Measurements from ENCODE around the gene REEP5. TPM values are rescaled to one million over a fixed set of nuclear protein-coding genes. Genes with fewer than 3 reads are reported as not detected.

The REEP5 gene
- total and polyA plus RNA-seq, 2 of the 13 experiments (the other 11 are each of a cell fraction or from before 2014, with no cell fraction given): 49.4 to 239 TPM

DNA sequence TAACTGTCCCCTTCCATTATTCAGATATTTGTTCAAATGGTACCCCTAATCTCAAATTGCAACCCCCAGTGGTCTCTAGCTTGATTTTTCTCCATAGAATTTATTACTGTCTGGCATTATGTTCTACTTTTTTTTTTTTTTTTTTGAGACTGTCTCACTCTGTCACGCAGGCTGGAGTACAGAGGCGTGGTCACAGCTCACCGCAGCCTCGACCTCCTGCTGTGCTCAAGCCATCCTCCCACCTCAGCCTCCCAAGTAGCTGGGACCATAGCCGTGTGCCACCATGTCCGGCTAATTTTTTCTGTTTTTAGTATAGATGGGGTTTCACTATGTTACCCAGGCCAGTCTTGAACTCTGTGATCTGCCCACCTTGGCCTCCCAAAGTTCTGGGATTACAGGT is 2.0 kb upstream of the REEP5 start:
- Histone ChIP-seq H3K79me2 (ENCODE audit: insufficient read depth, low read length) (peaks cover 18% of the 10 kb centered on the region), H4K20me1 (ENCODE audit: insufficient read depth, low read length) (no peaks in the 10 kb centered on the region), H3K4me2 (ENCODE audit: low read depth, low read length) (no peak overlapping the region), H3K9me3 (ENCODE audit: low read length) (no peaks in the 10 kb centered on the region), H3K4me3 (replicated peaks in 1 of 3; ENCODE audit: insufficient read depth in 1 of 3, low read depth in 2 of 3, low read length in 3 of 3) (no peak overlapping the region), H3K9ac (ENCODE audit: insufficient read depth, low read depth, low read length) (no peak overlapping the region), H3K36me3 (replicated peaks in 1 of 2; ENCODE audit: control insufficient read depth in 1 of 2, insufficient read depth in 2 of 2, low read length in 2 of 2) (0 out of 5 replicates have a peak, but pooled peaks cover 0 to under 1% of the 10 kb centered on the region in 2 experiments), H3K27ac (ENCODE audit: extremely low read length, insufficient read depth, low read length) (no peak overlapping the region), H3K27me3 (ENCODE audit: control insufficient read depth in 1 of 2, insufficient read depth in 2 of 2, low read length in 2 of 2) (no peaks in the 10 kb centered on the region), H2AFZ (ENCODE audit: low read length) (no peak overlapping the region), H3K4me1 (ENCODE audit: insufficient read depth, low read length) (peaks cover 32% of the 10 kb centered on the region)
- BruUV-seq (replicated peaks): no TSS peak
- ATAC-seq: no peak
- TF ChIP-seq DMAP1 (CRISPR knock-in tag; IDR thresholded peaks at IDR 0.05) (no peak), KDM5B (CRISPR knock-in tag; IDR thresholded peaks at IDR 0.05; ENCODE audit: borderline replicate concordance) (no peak), ZNF674 (CRISPR knock-in tag; IDR thresholded peaks at IDR 0.05; ENCODE audit: low read depth) (no peak), RARG (CRISPR knock-in tag; IDR thresholded peaks at IDR 0.05; ENCODE audit: low read depth) (no peak), RBFOX2 (IDR thresholded peaks at IDR 0.05; ENCODE audit: low read depth, low read length) (no peak), NR1H2 (CRISPR knock-in tag; IDR thresholded peaks at IDR 0.05; ENCODE audit: borderline replicate concordance, low read depth) (no peak), FOXC1 (CRISPR knock-in tag; IDR thresholded peaks at IDR 0.05; ENCODE audit: borderline replicate concordance) (no peak), CC2D1A (CRISPR knock-in tag; IDR thresholded peaks at IDR 0.05) (no peak), CBFB (CRISPR knock-in tag; IDR thresholded peaks at IDR 0.05) (no peak), CENPX (CRISPR knock-in tag; IDR thresholded peaks at IDR 0.05) (no peak), MAFK (conservative IDR thresholded peaks at IDR 0.05 in 1 of 2, IDR thresholded peaks at IDR 0.05 in 1 of 2; ENCODE audit: low read length in 2 of 2) (no peak), NR2F2 (IDR thresholded peaks at IDR 0.05; ENCODE audit: borderline replicate concordance, low read depth) (no peak), MEIS2 (CRISPR knock-in tag; IDR thresholded peaks at IDR 0.05) (no peak)
- TF ChIP-seq, protein P1, sequence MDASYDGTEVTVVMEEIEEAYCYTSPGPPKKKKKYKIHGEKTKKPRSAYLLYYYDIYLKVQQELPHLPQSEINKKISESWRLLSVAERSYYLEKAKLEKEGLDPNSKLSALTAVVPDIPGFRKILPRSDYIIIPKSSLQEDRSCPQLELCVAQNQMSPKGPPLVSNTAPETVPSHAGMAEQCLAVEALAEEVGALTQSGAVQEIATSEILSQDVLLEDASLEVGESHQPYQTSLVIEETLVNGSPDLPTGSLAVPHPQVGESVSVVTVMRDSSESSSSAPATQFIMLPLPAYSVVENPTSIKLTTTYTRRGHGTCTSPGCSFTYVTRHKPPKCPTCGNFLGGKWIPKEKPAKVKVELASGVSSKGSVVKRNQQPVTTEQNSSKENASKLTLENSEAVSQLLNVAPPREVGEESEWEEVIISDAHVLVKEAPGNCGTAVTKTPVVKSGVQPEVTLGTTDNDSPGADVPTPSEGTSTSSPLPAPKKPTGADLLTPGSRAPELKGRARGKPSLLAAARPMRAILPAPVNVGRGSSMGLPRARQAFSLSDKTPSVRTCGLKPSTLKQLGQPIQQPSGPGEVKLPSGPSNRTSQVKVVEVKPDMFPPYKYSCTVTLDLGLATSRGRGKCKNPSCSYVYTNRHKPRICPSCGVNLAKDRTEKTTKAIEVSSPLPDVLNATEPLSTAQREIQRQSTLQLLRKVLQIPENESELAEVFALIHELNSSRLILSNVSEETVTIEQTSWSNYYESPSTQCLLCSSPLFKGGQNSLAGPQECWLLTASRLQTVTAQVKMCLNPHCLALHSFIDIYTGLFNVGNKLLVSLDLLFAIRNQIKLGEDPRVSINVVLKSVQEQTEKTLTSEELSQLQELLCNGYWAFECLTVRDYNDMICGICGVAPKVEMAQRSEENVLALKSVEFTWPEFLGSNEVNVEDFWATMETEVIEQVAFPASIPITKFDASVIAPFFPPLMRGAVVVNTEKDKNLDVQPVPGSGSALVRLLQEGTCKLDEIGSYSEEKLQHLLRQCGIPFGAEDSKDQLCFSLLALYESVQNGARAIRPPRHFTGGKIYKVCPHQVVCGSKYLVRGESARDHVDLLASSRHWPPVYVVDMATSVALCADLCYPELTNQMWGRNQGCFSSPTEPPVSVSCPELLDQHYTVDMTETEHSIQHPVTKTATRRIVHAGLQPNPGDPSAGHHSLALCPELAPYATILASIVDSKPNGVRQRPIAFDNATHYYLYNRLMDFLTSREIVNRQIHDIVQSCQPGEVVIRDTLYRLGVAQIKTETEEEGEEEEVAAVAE (CRISPR knock-in tag; IDR thresholded peaks at IDR 0.05; ENCODE audit: borderline replicate concordance): no peak
- TF ChIP-seq, protein P2, sequence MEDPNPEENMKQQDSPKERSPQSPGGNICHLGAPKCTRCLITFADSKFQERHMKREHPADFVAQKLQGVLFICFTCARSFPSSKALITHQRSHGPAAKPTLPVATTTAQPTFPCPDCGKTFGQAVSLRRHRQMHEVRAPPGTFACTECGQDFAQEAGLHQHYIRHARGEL (CRISPR knock-in tag; IDR thresholded peaks at IDR 0.05): no peak
- TF ChIP-seq, protein P3, sequence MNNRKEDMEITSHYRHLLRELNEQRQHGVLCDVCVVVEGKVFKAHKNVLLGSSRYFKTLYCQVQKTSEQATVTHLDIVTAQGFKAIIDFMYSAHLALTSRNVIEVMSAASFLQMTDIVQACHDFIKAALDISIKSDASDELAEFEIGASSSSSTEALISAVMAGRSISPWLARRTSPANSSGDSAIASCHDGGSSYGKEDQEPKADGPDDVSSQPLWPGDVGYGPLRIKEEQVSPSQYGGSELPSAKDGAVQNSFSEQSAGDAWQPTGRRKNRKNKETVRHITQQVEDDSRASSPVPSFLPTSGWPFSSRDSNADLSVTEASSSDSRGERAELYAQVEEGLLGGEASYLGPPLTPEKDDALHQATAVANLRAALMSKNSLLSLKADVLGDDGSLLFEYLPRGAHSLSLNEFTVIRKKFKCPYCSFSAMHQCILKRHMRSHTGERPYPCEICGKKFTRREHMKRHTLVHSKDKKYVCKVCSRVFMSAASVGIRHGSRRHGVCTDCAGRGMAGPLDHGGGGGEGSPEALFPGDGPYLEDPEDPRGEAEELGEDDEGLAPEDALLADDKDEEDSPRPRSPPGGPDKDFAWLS (CRISPR knock-in tag; IDR thresholded peaks at IDR 0.05; ENCODE audit: borderline replicate concordance): no peak
- TF ChIP-seq, protein P4, sequence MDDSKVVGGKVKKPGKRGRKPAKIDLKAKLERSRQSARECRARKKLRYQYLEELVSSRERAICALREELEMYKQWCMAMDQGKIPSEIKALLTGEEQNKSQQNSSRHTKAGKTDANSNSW (CRISPR knock-in tag; IDR thresholded peaks at IDR 0.05; ENCODE audit: borderline replicate concordance): no peak
- TF ChIP-seq, protein P5, sequence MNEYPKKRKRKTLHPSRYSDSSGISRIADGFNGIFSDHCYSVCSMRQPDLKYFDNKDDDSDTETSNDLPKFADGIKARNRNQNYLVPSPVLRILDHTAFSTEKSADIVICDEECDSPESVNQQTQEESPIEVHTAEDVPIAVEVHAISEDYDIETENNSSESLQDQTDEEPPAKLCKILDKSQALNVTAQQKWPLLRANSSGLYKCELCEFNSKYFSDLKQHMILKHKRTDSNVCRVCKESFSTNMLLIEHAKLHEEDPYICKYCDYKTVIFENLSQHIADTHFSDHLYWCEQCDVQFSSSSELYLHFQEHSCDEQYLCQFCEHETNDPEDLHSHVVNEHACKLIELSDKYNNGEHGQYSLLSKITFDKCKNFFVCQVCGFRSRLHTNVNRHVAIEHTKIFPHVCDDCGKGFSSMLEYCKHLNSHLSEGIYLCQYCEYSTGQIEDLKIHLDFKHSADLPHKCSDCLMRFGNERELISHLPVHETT (CRISPR knock-in tag; conservative IDR thresholded peaks at IDR 0.05): no peak
- ChIA-PET POLR2A (no interaction called here), CTCF (ENCODE audit: low intra/inter-chr PET ratio, low total read pairs) (no interaction called here)
- 86% methylated on average over 6 of the region's 6 CpGs for whole genome bisulfite sequencing (ENCODE audit: low lambda C conversion rate)
- FAIRE-seq: no peak
- intact Hi-C loops (cut with micrococcal nuclease; ENCODE audit: unreplicated experiment) (loop anchor here (2.0 to 5.0 kb wide), 3 partner anchors 53 to 1832 kb away; partner anchors contain the start of genes DCP2, SRP19 and WDR36), in situ Hi-C loops (cut with HindIII; ENCODE audit: extremely low pct_ligation_motif_present, low pct_unique_long_range_greater_than_20kb) (no loop called here)
- no peak for DNase-seq (ENCODE audit: low spot score)
